Muscle layer of duodenum (tissue), 2 donors: ENCODE results near the gene ASB3.
"Not testable (repeated sequence)": the region's sequence is repeated elsewhere in the genome, so short reads cannot be mapped to it uniquely, and the experiment has no call there.

Experiments used
- H3K27ac ChIP-seq: one replicate; pipeline ENCODE4 v1.7.0; 2013; ENCODE audit warnings: mild to moderate bottlenecking, low read length
- H3K27me3 ChIP-seq: one replicate; pipeline ENCODE4 v1.7.0; 2013; ENCODE audit warnings: low read depth, mild to moderate bottlenecking, control low read depth, low read length
- H3K36me3 ChIP-seq, 2 donors: one replicate each; pipeline ENCODE4 v1.7.0; 2013; ENCODE audit warnings: low read length in 2 of 2, control low read depth in 1 of 2, mild to moderate bottlenecking in 1 of 2; ENCODE audit not compliant: insufficient read depth in 2 of 2, control insufficient read depth in 1 of 2
- H3K4me1 ChIP-seq, 2 donors: one replicate each; pipeline ENCODE4 v1.7.0; 2013; ENCODE audit warnings: low read length in 2 of 2, mild to moderate bottlenecking in 2 of 2, control low read depth in 1 of 2, moderate library complexity in 1 of 2; ENCODE audit not compliant: insufficient read depth in 2 of 2, control insufficient read depth in 1 of 2
- H3K4me3 ChIP-seq, 2 donors: one replicate each; pipeline ENCODE4 v1.7.0; 2013; ENCODE audit warnings: low read length in 2 of 2, low read depth in 1 of 2, mild to moderate bottlenecking in 1 of 2
- H3K9me3 ChIP-seq, 2 donors: one replicate each; pipeline ENCODE4 v1.7.0; 2013; ENCODE audit warnings: low read length in 2 of 2, control low read depth in 1 of 2, mild to moderate bottlenecking in 1 of 2; ENCODE audit not compliant: control insufficient read depth in 1 of 2
- donor health status: healthy.

Gene ASB3

GRCh38 chr2:53694096-53694771 is 92.5 kb downstream of the ASB3 start:
- no peak overlapping the region for H3K4me3 ChIP-seq
- no peak overlapping the region for H3K27ac ChIP-seq
- H3K36me3 ChIP-seq, result no peaks in the 10 kb centered on the region
- H3K27me3 ChIP-seq, result no peaks in the 10 kb centered on the region
- H3K4me1 ChIP-seq, result no peaks in the 10 kb centered on the region
- no peaks in the 10 kb centered on the region for H3K9me3 ChIP-seq

- peaks cover 0 to 5% of the 10 kb centered on the region in 2 donors for H3K36me3 ChIP-seq
- no peaks in the 10 kb centered on the region for H3K27me3 ChIP-seq
- no peaks in the 10 kb centered on the region for H3K9me3 ChIP-seq
- no peaks in the 10 kb centered on the region for H3K4me1 ChIP-seq
- no peak overlapping the region for H3K27ac ChIP-seq
- no peak overlapping the region for H3K4me3 ChIP-seq
These were observed 95.9 kb downstream of the ASB3 start for GRCh38 chr2:53690876-53691275.

- Histone ChIP-seq H3K36me3 (peaks cover 0 to 4% of the 10 kb centered on the region in 2 donors), H3K27me3 (no peaks in the 10 kb centered on the region), H3K27ac (no peak overlapping the region), H3K9me3 (no peaks in the 10 kb centered on the region), H3K4me1 (no peaks in the 10 kb centered on the region), H3K4me3 (no peak overlapping the region)
These were observed 113.8 kb downstream of the ASB3 start for GRCh38 chr2:53672881-53673522.

GRCh38 chr2:53670331-53670730 is 116.4 kb downstream of the ASB3 start:
- no peak overlapping the region for H3K27ac ChIP-seq
- no peak overlapping the region for H3K4me3 ChIP-seq
- peaks cover 0 to 4% of the 10 kb centered on the region in 2 donors for H3K36me3 ChIP-seq
- H3K4me1 ChIP-seq, result no peaks in the 10 kb centered on the region
- no peaks in the 10 kb centered on the region for H3K27me3 ChIP-seq
- no peaks in the 10 kb centered on the region for H3K9me3 ChIP-seq

GRCh38 chr2:53668624-53669026 is 118.1 kb downstream of the ASB3 start:
- no peak overlapping the region for H3K4me3 ChIP-seq
- peaks cover 0 to 2% of the 10 kb centered on the region in 2 donors for H3K9me3 ChIP-seq
- no peaks in the 10 kb centered on the region for H3K4me1 ChIP-seq
- H3K27me3 ChIP-seq, result no peaks in the 10 kb centered on the region
- H3K36me3 ChIP-seq, result peaks cover 0 to 4% of the 10 kb centered on the region in 2 donors
- no peak overlapping the region for H3K27ac ChIP-seq

GRCh38 chr2:53667130-53667529 is 119.6 kb downstream of the ASB3 start:
- not testable (repeated sequence) for H3K36me3 ChIP-seq, H3K27ac ChIP-seq, H3K27me3 ChIP-seq, H3K4me3 ChIP-seq, H3K9me3 ChIP-seq, H3K4me1 ChIP-seq

- Histone ChIP-seq H3K4me1 (no peaks in the 10 kb centered on the region), H3K27me3 (no peaks in the 10 kb centered on the region), H3K4me3 (no peak overlapping the region), H3K27ac (no peak overlapping the region), H3K36me3 (no peaks in the 10 kb centered on the region), H3K9me3 (peaks cover 0 to 2% of the 10 kb centered on the region in 2 donors)
These were observed 125.9 kb downstream of the ASB3 start for GRCh38 chr2:53660886-53661285.

GRCh38 chr2:53658474-53658873 is 128.3 kb downstream of the ASB3 start:
- not testable (repeated sequence) for H3K4me3 ChIP-seq, H3K27me3 ChIP-seq, H3K36me3 ChIP-seq, H3K27ac ChIP-seq, H3K9me3 ChIP-seq
- peaks cover 0 to 11% of the 10 kb centered on the region in 2 donors for H3K4me1 ChIP-seq

GRCh38 chr2:53655256-53655655 is 131.5 kb downstream of the ASB3 start:
- no peaks in the 10 kb centered on the region for H3K36me3 ChIP-seq
- no peak overlapping the region for H3K27ac ChIP-seq
- H3K4me1 ChIP-seq, result peaks cover 0 to 11% of the 10 kb centered on the region in 2 donors
- H3K27me3 ChIP-seq, result no peaks in the 10 kb centered on the region
- no peak overlapping the region for H3K4me3 ChIP-seq
- no peaks in the 10 kb centered on the region for H3K9me3 ChIP-seq

- Histone ChIP-seq H3K27ac (no peak overlapping the region), H3K4me1 (peaks cover 0 to 11% of the 10 kb centered on the region in 2 donors), H3K36me3 (no peaks in the 10 kb centered on the region), H3K27me3 (no peaks in the 10 kb centered on the region), H3K4me3 (no peak overlapping the region), H3K9me3 (no peaks in the 10 kb centered on the region)
These were observed 132.4 kb downstream of the ASB3 start for GRCh38 chr2:53654396-53654795.

GRCh38 chr2:53652131-53652530 is 134.6 kb downstream of the ASB3 start:
- Histone ChIP-seq H3K27ac (no peak overlapping the region), H3K4me1 (peaks cover 0 to 11% of the 10 kb centered on the region in 2 donors), H3K4me3 (no peak overlapping the region), H3K9me3 (no peaks in the 10 kb centered on the region), H3K36me3 (no peaks in the 10 kb centered on the region), H3K27me3 (no peaks in the 10 kb centered on the region)

- no peaks in the 10 kb centered on the region for H3K36me3 ChIP-seq
- H3K9me3 ChIP-seq, result no peaks in the 10 kb centered on the region
- no peaks in the 10 kb centered on the region for H3K4me1 ChIP-seq
- H3K4me3 ChIP-seq, result no peak overlapping the region
- no peaks in the 10 kb centered on the region for H3K27me3 ChIP-seq
- no peak overlapping the region for H3K27ac ChIP-seq
These were observed 140.0 kb downstream of the ASB3 start for GRCh38 chr2:53646788-53647187.
